Epidermal melanocyte (primary cell): ENCODE measurements around the gene PNKP.

Experiments
- DNase-seq: peaks from one replicate; pipeline ENCODE4 v3.0.0; 2011; ENCODE audit warnings: low spot score; ENCODE audit not compliant: insufficient read length

PNKP gene

GRCh38 chr19:49847731-49848696, 19.4 kb downstream of the PNKP start:
- no peak for DNase-seq

DNA sequence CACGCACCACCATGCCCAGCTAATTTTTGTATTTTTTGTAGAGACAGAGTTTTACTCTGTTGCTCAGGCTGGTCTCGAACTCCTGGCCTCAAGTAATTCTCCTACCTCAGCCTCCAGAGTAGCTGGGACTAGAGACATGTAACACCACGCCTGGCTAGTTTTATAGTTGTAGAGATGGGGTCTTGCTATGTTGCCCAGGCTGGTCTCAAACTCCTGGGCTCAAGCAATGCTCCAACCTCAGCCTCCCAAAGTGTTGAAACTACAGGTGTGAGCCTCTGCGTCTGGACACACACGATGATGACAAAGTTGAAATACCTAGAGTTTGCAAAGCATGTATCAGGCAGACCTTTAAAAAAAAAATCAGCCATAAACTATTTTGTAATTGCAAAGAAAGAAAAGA, 21.0 kb downstream of the PNKP start:
- no peak for DNase-seq

- DNase-seq, result no peak
Observed at GRCh38 chr19:49845414-49845813, 22.0 kb downstream of the PNKP start.

- no peak for DNase-seq
Observed at GRCh38 chr19:49844138-49845095, 23.0 kb downstream of the PNKP start.

DNA sequence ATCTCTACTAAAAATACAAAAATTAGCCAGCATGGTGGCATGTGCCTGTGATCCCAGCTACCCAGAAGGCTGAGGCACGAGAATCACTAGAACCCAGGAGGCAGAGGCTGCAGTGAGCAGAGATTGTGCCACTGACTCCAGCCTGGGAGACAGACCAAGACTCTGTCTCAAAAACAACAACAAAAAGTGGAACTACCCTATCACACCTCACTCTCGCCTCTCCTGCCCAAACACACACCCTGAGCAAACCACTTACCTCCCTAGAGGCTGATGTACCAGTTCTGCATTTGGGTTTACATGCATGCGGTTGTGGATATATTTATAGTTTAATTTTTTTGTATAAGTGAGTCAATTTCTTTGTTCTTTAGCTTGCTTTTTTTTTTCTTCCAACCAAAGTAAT, 24.1 kb downstream of the PNKP start:
- no peak for DNase-seq

DNA sequence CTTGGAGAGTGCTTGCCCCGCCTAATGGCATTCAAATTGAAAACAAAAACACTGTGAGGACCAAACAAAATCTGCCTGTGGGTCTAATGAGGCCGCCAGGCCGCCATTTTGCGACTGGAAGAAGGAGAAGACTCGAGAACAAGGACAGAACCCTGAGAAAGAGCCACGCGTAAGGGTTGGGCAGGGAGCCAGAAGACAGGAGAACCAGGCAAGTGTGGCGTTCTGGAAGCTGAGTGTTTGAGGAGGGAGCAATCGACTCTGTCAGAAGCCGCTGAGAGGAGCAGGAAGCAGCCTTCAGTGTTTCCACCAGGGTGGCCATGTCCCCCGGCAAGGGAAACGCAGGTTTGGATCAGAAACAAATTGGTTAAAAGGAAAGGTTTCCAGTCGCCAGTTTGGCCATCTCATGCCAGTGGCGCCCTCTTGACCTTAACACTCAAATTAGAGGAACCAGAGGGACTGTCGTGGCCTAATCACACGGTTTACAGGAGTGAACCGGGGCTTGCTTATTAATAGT, 26.6 kb downstream of the PNKP start:
- no peak for DNase-seq

- no peak for DNase-seq
Observed at GRCh38 chr19:49840321-49840720, 27.1 kb downstream of the PNKP start.

DNA sequence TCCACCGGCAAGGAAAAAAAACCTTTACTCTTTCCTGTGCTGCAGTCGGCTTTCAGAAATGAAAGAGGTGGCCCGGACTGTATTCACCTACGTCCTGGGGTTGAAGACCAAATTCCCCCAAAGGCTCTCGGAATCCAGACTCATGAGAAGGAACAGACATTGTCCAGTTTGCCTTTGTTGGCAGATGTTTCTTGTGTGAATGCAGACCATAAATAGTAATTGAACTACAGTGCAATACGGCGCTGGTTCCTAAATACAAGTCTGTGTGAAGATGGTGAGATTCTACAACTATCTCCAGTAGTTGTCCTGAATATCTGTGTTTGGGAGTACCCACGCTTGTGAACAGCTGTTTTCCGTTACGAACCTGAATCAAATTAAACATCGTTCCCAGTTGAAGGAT, 27.7 kb downstream of the PNKP start:
- DNase-seq, result no peak

- DNase-seq, result no peak
Observed at GRCh38 chr19:49838885-49839588, 28.3 kb downstream of the PNKP start.

DNA sequence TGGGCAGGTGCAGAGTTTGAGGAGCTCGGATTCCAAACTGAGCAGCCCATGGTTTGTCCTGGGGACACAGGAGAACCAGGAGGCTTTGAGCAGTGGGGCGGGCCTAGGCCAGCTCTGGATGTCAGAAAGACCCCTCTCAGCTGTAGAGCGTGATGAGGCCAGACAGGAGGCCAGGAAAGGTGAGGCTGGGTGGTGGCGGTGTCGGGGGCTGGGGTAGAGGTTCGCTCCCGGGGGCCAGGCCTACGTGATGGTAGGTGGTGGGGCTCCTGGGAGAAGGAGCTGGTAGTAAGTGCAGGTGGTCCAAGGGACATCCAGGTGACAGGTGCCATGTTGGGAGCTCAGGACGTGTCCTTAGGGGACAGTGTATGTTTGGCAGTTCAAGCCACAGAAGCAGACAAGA, 30.0 kb downstream of the PNKP start:
- no peak for DNase-seq

GRCh38 chr19:49837009-49837310, 30.4 kb downstream of the PNKP start:
- DNase-seq, result no peak

DNA sequence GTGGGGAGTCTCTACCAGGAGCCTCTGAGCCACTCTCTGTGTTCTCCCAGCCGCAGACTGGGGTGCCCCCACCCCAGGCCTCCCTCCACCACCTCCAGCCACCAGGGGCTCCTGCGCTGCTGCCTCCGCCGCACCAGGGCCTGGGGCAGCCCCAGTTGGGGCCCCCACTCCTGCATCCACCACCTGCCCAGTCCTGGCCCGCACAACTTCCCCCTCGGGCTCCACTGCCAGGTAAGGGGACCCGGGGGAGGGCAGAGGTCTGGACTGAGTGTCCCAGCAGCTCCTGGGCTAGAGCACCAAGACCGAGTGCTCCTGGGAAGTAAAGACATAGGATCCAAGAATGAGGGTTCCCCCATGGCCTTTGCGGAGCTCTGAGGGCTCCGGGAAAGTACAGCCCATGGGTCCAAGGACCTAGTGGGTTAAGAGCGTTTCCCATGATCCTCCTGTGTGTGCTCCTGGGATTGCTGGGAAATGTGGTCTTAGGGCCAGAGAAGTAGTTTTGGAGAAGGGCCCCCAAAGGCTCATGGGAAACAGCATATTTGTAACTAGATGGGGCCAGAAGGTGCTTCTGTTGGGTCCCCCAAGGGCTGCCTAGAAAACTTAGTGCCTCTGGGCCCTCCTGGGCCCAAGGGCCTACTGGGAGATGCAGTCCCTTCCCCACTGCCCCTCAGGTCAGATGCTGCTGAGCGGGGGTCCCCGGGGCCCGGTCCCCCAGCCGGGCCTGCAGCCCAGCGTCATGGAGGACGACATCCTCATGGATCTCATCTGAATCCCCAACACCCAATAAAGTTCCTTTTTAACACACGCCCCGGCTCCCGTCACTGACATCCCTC, 31.0 kb downstream of the PNKP start:
- no peak for DNase-seq

GRCh38 chr19:49835562-49835961, 31.8 kb downstream of the PNKP start:
- DNase-seq, result no peak

DNA sequence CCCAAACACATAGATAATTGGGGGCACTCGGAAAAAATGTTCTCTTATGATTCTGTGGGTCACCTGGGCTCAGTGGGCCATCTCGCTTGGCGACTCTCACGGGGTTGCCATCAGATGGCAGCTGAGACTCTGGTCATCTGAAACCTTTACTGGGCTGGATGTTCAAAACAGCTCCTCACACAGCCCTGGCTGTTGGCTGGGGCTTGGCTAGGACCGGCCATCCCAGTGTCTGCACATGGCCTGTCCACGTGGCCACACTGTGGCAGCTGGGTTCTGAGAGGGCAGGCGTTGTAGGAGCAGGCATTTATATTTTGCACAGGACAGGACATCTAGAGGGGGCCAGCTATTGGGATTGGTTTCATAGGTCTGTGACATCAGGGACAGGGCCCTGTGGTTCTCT, 33.8 kb downstream of the PNKP start:
- no peak for DNase-seq

DNA sequence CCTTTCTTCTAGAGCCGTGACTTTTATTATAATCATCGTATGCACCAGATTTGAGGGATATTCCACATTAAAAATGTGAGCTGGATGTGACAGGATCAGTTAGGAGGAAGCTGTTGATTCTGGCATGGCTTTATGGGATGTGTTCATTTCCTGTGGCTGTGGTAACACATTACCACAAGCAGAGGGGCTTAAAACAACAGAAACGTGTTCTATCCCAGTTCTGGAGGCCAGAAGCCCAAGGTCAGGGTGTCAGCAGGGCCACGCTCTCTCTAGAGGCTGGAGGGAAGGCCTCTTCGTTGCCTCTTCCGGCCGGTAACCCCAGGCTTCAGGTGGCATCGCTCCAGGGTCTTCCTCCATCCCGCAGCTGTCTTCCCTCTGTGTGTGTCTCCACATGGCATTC, 34.8 kb downstream of the PNKP start:
- no peak for DNase-seq

DNA sequence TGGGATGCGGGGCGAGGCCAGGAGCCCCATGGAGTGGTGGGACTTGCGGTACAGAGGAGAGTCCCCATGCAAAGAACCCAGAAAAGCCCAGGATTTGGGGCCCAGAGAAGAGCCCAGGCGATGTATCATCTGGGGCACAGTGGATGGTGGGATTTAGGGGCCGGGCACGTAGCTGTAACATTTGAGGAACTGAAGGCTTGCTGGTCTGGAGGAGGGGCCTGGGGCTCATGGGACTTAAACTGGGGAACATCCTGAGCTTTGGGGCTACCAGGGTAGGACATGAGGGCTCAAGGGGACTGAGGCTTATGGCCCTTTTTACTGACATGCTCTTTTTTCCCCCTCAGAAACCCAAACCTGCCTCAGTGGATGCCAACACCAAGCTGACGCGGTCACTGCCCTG, 35.8 kb downstream of the PNKP start:
- no peak for DNase-seq

DNA sequence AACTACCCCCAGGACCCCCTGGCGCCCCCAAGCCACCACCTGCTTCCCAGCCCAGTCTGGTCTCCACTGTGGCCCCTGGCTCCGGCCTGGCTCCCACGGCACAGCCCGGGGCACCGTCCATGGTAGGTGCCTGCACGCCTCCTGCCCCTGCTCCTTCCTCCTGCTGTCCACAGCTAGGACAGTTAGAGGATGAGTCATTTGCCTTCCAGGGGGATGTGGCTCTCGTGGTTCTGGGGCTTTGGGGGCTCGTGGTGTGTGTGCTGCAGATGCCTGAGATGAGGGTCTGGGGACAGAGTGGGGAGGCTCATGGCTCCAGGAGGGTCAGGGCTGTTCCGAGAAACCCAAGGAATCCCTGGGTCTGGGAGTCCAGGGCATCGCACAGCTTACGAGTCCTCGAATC, 36.6 kb downstream of the PNKP start:
- DNase-seq, result no peak

DNA sequence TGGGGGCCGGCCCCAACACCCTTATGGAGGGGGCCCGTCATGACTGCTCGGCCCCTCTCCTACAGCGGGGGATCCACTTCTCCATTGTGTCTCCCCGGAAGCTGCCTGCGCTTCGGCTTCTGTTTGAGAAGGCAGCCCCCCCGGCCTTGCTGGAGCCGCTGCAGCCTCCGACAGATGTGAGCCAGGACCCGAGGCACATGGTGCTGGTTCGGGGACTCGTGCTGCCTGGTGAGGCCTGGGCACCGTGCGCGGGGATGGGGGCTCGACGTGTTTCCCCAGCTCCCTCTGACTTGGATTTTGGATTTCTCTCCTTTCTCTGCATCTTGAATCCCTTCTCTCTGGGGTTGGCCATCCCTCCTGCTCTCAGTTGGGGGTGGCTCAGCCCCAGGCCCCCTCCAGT, 37.7 kb downstream of the PNKP start:
- DNase-seq, result no peak

- DNase-seq, result no peak
Observed at GRCh38 chr19:49829200-49829599, 38.2 kb downstream of the PNKP start.

- no peak for DNase-seq
Observed at GRCh38 chr19:49827034-49827433, 40.3 kb downstream of the PNKP start.

DNA sequence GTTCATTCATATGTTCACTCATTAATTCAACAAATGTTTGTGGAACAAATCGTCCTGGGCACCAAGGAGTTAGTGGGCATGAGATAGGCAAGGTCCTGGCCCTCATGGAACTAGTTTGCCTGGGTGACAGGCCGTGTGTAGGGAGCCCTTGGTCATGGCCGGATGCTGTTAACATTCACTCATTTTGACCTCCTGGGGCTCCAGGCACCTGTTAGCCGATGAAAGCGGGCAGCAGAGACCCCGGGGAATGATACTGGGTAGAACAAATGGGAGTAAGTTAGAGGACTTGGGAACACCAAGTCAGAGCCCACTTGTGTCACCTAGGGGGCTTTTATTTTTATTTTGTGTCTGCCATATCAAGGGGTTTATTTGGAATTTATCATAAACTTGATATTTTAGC, 42.7 kb downstream of the PNKP start:
- no peak for DNase-seq
